SW480 (cell line): ENCODE measurements around the gene NHERF1.

Experiments
- DNase-seq: peaks from one replicate; pipeline ENCODE4 v3.0.0-alpha.2; 2016; ENCODE audit warnings: low spot score

The NHERF1 gene

GRCh38 chr17:74768069-74768762, 19.8 kb downstream of the NHERF1 start:
- no peak for DNase-seq

GRCh38 chr17:74768763-74769114, 20.3 kb downstream of the NHERF1 start:
- no peak for DNase-seq

- no peak for DNase-seq
Observed at GRCh38 chr17:74769266-74769855, 20.9 kb downstream of the NHERF1 start.

- DNase-seq: no peak
Observed at GRCh38 chr17:74769856-74770497, 21.5 kb downstream of the NHERF1 start.

GRCh38 chr17:74770498-74771318, 22.3 kb downstream of the NHERF1 start:
- peak; percentile 62 for DNase-seq

- DNase-seq: no peak
Observed at GRCh38 chr17:74771319-74771914, 23.0 kb downstream of the NHERF1 start.

GRCh38 chr17:74772053-74772452, 23.6 kb downstream of the NHERF1 start:
- no peak for DNase-seq

- no peak for DNase-seq
Observed at GRCh38 chr17:74773414-74773813, 25.0 kb downstream of the NHERF1 start.

- peak; percentile 84 for DNase-seq
Observed at GRCh38 chr17:74773871-74774286, 25.5 kb downstream of the NHERF1 start.

- no peak for DNase-seq
Observed at GRCh38 chr17:74775409-74776043, 27.1 kb downstream of the NHERF1 start.

GRCh38 chr17:74776044-74776962, 27.9 kb downstream of the NHERF1 start, which contains the start of gene NAT9:
Gene NAT9 (minus strand): TSS chr17:74776345. CDS start chr17:74775698, 647 bp downstream.
- DNase-seq: peak; percentile 89

- DNase-seq: no peak
Observed at GRCh38 chr17:74776990-74777389, 28.6 kb downstream of the NHERF1 start.

GRCh38 chr17:74777901-74778515, 29.6 kb downstream of the NHERF1 start:
- DNase-seq: no peak

GRCh38 chr17:74778960-74779359, 30.5 kb downstream of the NHERF1 start:
- DNase-seq: no peak

- no peak for DNase-seq
Observed at GRCh38 chr17:74779501-74779900, 31.1 kb downstream of the NHERF1 start.

GRCh38 chr17:74779948-74780400, 31.5 kb downstream of the NHERF1 start:
- no peak for DNase-seq

GRCh38 chr17:74780443-74781238, 32.2 kb downstream of the NHERF1 start:
- peak; percentile 74 for DNase-seq

GRCh38 chr17:74782571-74782970, 34.1 kb downstream of the NHERF1 start:
- no peak for DNase-seq
